ENCODE measurements around the gene FBLN2. TPM values are rescaled to one million over a fixed set of nuclear protein-coding genes. Genes with fewer than 3 reads are reported as not detected.

Gene FBLN2
- total RNA-seq, 1 donor from 2014 or later, result 64.6 TPM

DNA sequence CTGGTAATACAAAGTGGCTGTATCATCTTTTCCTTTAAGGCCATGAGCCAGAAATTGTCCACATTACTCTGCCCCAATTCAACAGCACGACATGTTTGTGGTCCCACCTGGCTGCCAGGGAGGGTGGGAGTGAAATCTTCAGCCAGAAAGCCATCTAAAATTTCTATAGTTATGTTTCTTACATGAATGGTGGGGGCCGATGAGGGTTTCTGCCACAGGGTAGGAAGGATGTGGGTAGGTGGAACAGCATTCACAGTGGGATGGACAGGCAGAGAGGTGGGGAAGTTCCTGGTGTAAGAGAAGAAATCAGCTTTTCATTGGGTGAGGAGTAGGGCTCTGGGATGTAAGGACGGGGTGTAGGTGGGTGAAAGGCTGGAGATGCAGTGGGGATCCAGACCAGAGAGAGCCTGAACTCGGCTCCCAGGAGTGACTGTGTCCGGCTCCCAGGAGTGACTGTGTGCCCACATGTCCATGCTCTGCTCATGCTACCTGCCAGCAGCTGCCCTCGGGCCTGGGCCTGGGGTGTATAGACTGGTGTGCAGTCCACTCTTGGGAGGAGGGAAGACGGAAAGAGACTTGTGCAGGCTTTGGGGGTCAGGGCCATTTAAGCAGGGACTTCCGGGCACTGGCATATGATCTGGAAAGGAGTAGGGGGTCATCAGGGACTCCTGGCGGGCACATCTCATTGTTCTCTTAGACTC is 3.8 kb upstream of the FBLN2 start:
- no peak for DNase-seq (ENCODE audit: low spot score)
- intact Hi-C loops (cut with DNase I), result no loop called here

- intact Hi-C loops (cut with DNase I), result no loop called here
- DNase-seq (ENCODE audit: low spot score), result no peak
Measured at GRCh38 chr3:13545952-13546454, 2.9 kb upstream of the FBLN2 start.

DNA sequence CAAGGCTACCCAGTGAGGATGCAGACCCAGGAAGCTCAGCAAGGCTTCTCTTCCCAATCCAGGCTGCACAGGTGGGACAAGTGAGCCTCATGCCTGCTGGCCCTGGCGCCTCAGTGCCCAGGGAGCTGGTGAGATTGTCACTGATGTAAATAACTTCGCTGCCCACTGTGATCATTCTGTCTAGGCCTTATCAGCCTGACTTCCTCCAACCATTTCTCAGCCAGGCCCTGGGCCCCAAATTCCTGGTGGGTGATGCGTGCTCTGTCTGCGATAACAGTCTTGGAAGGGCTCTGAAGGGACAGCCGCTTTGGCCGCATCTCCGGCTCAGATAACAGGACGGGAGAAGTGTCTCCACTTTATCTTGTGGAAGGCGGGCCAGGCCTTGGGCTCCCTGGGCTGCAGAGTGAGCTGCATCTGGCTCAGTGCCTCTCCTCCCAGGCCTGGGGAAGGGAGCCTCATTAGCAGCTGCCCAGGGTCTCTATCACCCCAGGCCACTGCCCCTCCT is 2.2 kb upstream of the FBLN2 start:
- intact Hi-C loops (cut with DNase I), result no loop called here

GRCh38 chr3:13547591-13548371 is 1.1 kb upstream of the FBLN2 start:
- intact Hi-C loops (cut with DNase I), result no loop called here

More for the DNA sequence above, 2.2 kb upstream of the FBLN2 start:
- no peak for DNase-seq (ENCODE audit: low spot score)

DNA sequence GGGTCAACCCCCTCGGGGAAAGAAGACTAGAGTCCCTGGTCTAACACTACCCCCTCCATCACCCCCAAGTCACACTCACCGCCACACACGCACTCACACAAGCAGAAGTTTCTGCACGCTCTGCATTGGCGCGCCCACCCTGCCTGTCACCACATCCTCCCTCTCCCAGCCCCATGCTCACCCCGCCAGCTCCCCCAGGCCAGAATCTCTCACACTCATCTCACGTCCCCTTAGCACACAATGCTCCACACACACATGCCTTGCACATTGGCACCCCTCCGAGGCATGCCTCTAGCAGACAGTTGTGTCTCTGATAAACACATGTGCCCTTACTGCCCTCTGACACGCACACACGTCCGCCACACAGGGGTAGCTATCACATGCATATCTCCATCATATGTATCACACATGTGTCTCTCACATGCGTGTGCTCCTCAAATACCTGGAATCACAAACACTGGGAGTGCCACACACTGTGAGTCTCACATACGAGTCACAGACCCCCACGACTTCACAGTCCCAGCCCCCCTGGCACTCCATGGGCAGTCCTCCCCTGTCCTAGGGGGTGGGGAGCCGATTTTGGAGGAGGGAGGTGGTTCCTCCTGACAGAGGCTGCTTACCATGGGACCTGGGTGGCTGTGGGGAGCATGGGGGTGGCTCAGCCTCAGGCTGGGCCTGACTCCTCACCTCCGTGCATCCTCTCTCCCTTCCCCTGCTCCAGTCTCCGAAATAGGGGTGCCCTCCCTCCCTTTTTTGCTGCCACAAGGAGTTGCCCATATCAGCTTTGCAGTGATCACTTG is 898 bp downstream of the FBLN2 start:
- intact Hi-C loops (cut with DNase I), result no loop called here
- DNase-seq (ENCODE audit: low spot score), result no peak

More at GRCh38 chr3:13547591-13548371, 1.1 kb upstream of the FBLN2 start:
- DNase-seq (ENCODE audit: low spot score), result no peak

DNA sequence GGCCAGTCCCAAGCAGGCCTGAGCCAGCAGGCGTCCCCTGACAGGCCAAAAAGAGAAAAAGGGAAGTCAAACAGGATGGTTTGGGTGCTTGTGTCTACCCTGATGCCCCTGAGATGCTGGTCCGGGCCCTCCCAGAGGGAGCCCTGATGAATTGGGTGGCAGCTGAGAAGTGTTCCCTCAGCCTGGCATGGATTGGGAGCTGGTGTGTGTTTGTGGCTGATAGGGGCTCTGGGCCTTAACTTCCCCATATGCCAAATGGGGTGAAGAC is 1.4 kb downstream of the FBLN2 start:
- no peak for DNase-seq (ENCODE audit: low spot score)
- intact Hi-C loops (cut with DNase I), result no loop called here

DNA sequence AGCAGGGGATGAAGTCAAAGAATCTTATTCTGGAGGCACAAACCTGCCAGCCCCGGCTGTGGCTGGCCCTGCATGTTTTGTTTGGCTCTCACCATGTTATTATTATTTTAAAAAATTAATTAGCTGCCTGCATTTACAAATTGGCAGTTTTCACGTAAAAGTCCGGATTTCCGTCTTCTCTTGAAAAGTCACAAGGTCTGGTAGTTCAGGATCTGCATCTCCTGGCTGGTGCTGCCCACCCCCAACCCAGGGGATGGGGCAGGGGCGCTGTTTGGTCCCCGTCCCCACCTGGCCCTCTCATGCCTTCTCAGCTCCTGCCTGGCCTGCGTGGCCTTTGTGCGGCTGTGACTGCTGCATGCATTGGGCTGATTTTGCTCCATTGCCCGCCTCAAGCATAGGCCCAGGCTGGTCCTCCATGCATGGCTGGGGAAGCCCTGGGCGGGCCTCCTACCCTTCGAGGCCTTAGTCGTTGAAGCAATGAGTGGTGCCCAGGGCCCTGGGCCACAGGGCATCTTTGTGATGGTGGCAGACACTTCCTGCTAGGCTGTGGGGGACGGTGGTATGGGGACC is 2.0 kb downstream of the FBLN2 start:
- no peak for DNase-seq (ENCODE audit: low spot score)
- intact Hi-C loops (cut with DNase I), result no loop called here

- no peak for DNase-seq (ENCODE audit: low spot score)
- intact Hi-C loops (cut with DNase I), result no loop called here
Measured at GRCh38 chr3:13552857-13553652, 4.1 kb downstream of the FBLN2 start.

DNA sequence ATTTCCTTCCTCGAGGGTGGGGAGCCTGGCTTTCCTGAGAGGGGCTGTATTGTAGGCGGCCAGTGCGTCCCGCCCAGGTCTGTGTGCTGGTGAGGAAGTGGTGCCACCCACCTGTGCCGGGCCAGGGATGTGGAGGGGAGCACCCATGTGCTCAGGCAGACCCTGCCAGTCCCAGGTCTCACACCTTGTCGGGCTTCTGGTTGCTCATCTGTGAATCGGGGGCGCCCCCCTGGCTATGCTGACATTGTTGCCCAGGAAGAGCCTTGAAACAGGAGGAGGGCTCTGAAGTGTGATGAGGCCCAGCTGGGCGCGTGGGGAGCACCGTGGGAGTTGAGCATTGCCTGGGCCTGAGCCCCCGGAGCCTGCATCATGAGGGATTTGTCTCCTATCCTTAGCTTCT is 4.8 kb downstream of the FBLN2 start:
- intact Hi-C loops (cut with DNase I), result no loop called here

DNA sequence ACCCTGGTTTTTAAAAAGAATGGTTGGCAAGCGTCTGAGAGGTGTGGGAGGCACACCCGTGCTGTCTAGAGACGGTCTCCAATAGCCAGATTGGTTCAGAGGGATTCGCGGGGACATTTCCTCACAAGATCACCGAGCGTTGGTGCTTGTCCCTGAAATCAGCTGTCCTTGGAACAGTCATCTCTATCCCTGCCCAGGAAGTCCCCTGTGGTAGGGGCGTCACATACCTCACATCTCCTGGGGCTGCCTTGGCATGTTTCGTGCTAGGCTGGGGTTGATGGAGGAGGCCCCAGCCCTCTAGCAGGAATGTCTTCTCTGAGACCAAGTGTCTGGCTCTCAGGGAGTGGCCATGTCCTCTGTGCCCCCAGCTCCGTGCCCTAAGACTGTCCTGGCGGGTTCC is 6.8 kb downstream of the FBLN2 start:
- no peak for DNase-seq (ENCODE audit: low spot score)
- intact Hi-C loops (cut with DNase I), result no loop called here

More for the DNA sequence above, 4.8 kb downstream of the FBLN2 start:
- DNase-seq (ENCODE audit: low spot score), result no peak

GRCh38 chr3:13556207-13556606 is 7.3 kb downstream of the FBLN2 start:
- intact Hi-C loops (cut with DNase I), result no loop called here
- DNase-seq (ENCODE audit: low spot score), result no peak

- intact Hi-C loops (cut with DNase I), result no loop called here
- DNase-seq (ENCODE audit: low spot score), result no peak
Measured at GRCh38 chr3:13556917-13557316, 8.0 kb downstream of the FBLN2 start.

DNA sequence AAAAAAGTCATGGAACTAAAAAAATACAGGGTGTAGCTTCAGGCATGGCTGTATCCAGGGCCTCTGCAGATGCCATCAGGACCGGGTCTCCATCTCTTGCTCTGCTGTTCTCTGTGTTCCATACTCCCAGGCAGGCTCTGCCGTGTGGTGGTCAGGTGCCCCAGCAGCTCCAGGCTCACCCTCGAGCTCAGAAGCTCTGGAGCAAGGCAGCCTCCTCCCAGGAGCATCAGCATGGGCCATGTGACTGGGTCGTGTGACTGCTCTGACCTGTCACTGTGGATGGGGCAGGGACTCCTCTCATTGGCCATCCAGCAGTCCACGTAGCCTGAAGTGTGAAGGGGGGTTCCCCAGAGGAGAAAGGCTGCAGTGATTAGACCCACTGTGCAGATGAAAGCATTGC is 8.5 kb downstream of the FBLN2 start:
- no peak for DNase-seq (ENCODE audit: low spot score)
- intact Hi-C loops (cut with DNase I), result no loop called here

- intact Hi-C loops (cut with DNase I), result no loop called here
- DNase-seq (ENCODE audit: low spot score), result no peak
Measured at GRCh38 chr3:13557926-13558325, 9.0 kb downstream of the FBLN2 start.

DNA sequence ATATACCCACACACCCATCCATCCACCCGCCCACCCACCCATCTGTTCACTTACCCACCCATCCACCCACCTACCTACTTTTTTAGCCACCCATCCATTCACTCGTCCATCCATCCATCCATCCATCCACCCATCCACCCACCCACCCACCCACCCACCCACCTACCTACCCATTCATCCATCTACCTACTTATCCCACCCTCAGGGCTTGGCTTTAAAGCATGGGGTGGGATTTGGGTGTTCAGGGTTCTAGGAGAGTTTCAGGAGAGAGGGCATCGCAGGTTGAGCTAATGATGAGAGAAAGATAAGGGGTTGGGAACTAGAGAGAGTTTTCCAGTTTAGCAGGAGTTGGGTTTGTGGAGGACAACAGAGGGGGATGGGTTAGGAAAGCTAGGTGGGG is 9.7 kb downstream of the FBLN2 start:
- intact Hi-C loops (cut with DNase I), result no loop called here
- no peak for DNase-seq (ENCODE audit: low spot score)

DNA sequence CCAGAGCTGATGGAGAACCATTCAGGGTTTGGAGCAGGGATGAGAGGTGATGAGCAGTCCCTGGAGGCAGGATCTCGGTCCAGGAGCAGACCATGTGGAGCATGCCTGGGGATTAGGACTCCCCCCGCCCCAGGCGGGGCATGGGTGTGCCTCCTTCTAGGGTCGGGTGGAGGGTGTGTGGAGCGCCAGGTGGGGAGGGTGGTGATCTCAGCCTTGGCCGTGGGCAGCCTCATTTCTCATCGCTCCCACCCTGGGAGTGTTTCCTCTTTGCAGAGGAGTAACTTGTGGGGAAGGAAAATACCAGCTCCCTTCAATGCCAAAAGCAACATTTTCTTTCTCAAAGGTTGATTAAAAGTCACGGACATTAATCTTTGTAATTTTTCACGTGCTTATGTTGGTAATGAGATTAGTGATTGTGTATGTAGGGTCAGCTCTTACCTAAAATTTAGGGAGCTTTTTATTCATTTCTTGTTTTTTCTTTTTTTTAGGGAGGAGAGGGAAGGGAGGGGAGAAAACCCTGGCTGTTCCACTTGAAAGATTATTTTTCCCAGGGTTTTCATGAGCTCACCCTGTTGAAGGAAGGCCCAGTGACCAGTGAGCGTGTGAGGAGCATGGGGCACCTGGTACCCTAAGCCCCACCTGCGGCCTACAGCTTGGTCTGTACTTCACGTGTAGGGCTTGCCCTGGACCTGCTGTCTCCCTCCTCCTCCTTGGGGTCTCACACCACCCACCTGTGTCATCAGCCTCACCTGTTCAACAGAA is 11.0 kb downstream of the FBLN2 start:
- no peak for DNase-seq (ENCODE audit: low spot score)
- intact Hi-C loops (cut with DNase I), result no loop called here

DNA sequence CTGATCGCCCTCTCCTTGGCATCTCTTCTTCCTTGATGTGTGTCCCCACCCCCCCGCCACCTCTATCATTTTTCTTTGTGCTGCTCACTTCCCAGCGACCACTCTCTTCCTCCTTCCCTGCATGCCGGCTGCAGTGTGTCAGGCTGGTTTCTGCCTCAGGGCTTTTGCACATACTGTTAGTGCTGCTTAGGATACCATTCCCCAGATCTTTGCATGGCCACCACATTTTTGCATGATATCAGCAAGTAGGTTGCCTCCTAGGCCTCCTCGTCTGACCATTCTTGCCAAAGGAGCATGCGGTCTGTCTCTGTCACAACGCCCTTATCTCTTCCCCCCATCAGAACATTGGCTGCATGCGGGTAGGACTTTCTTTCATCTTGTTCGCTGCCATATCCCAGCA is 12.5 kb downstream of the FBLN2 start:
- intact Hi-C loops (cut with DNase I), result no loop called here
- no peak for DNase-seq (ENCODE audit: low spot score)

DNA sequence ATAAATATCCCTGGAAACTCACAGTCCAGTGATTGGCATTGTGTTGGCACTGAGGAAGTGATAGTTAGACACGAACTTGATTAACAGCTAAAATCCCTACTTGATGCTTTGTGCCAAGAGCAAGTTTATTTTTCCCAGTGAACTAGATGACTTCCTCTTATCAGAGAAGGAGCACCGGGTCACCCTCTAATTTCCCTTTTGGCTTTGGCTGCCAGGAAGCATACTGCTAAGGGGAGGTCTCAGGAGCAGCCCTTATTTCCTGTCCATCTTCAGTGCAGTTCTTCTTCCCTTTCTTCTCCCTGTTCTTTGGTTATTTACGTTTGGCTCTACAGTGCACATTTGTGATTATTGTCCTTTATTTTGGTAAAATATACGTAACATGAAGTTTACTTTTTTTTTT is 13.0 kb downstream of the FBLN2 start:
- intact Hi-C loops (cut with DNase I), result no loop called here
- DNase-seq (ENCODE audit: low spot score), result no peak

Measured in cardiac septum (tissue), 1 donor.